Loucy (cell line): Measurements from ENCODE around the gene SNX5.

Source experiments
- EZH2phosphoT487 ChIP-seq: fragments of 200-600 bp; IDR thresholded peaks from 2 replicates; pipeline ENCODE4 v1.6.1; 2018; ENCODE audit warnings: antibody characterized with exemption, mild to moderate bottlenecking, moderate library complexity, borderline replicate concordance
- TF ChIP-seq, protein P1 (sequence below): fragments of 200-600 bp; sonication (generic); conservative IDR thresholded peaks from 2 replicates; pipeline ENCODE4 v1.5.1; 2014; ENCODE audit warnings: mild to moderate bottlenecking, antibody characterized with exemption, low read length

- TF ChIP-seq, protein P1, sequence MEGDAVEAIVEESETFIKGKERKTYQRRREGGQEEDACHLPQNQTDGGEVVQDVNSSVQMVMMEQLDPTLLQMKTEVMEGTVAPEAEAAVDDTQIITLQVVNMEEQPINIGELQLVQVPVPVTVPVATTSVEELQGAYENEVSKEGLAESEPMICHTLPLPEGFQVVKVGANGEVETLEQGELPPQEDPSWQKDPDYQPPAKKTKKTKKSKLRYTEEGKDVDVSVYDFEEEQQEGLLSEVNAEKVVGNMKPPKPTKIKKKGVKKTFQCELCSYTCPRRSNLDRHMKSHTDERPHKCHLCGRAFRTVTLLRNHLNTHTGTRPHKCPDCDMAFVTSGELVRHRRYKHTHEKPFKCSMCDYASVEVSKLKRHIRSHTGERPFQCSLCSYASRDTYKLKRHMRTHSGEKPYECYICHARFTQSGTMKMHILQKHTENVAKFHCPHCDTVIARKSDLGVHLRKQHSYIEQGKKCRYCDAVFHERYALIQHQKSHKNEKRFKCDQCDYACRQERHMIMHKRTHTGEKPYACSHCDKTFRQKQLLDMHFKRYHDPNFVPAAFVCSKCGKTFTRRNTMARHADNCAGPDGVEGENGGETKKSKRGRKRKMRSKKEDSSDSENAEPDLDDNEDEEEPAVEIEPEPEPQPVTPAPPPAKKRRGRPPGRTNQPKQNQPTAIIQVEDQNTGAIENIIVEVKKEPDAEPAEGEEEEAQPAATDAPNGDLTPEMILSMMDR, result no peak
- no peak for TF ChIP-seq EZH2phosphoT487
These were observed 13.3 kb downstream of the SNX5 start for GRCh38 chr20:17955302-17955701.
